DMS79 treated with DMSO at 0.1 percent for 48 hours (cell line): ENCODE measurements around the gene OR14J1.
"Not testable (repeated sequence)": the region's sequence is repeated elsewhere in the genome, so short reads cannot be mapped to it uniquely, and the experiment has no call there.

Experiments
- DNase-seq: peaks from one replicate; lab custom pipeline; 2025; lab: John Stamatoyannopoulos, UW

The OR14J1 gene

DNA sequence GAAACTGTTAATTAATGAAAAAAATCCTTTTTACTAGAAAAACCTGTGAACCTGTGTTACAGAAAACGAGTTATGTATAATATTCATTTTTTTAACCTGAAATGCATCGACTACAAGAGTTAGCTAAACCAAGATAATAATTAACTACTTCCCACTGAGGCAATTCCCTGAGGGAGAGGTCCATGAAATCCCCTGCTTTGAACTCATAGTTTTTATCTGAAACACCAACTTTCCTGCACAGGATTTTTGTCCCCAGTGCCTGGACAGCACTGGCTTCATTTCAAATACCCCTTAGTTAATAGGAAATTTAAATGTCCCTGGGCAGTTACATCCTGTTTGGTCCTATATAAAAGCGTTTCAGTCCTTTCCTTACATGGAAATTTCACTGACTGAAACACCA is at the start of gene OR14J1:
Gene OR14J1, plus strand, starts transcription at position 386 of the 400 bp plus-strand sequence. CDS start 4,989 bp downstream, outside the sequence.
- DNase-seq: no peak

DNA sequence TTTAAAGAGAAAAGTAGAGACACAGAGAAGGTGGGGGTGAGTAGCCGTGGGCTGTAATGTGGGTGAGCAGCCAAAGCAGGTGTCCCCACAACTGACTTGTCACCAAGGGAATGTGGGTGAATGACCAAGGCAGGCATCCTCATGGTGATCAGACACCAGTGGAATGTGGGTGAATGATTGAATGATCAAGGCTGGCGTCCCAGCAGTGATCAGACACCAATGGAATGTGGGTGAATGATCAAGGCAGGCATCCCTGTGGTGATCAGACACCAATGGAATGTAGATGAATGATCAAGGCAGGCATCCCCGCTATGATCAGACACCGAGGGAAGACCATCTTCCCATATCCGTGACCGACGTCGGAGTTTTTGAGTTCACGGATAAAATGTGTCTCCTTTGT is 49.8 kb upstream of the OR14J1 start:
- DNase-seq: no peak

GRCh38 chr6:29255530-29255929 is 46.0 kb upstream of the OR14J1 start:
- no peak for DNase-seq

DNA sequence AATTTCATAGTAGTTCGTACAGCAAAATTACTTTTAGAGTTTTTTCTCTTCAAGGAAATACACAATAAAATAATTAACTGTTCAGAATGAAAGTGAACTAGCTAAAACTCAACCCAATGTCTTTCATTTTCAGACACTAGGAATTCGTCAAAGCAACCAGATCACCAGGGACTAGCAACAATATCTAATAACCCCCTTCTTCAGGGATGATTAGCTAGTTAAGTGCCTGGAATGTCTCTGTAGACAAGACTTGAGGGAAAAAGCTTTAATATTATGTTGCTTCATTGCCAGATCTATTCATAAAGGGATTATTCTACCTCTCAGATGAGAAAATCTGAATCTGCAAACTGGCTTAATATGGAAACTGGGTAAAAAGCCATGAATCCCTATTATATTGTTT is 41.8 kb upstream of the OR14J1 start:
- no peak for DNase-seq

- no peak for DNase-seq
Observed at GRCh38 chr6:29263001-29263400, 38.5 kb upstream of the OR14J1 start.

GRCh38 chr6:29294499-29294914 is 7.0 kb upstream of the OR14J1 start:
- no peak for DNase-seq

- no peak for DNase-seq
Observed at GRCh38 chr6:29295181-29295585, 6.3 kb upstream of the OR14J1 start.

- no peak for DNase-seq
Observed at GRCh38 chr6:29295623-29296022, 5.9 kb upstream of the OR14J1 start.

GRCh38 chr6:29319931-29320330 is 18.4 kb downstream of the OR14J1 start:
- DNase-seq: no peak

GRCh38 chr6:29323332-29323731 is 21.8 kb downstream of the OR14J1 start:
- not testable (repeated sequence) for DNase-seq

GRCh38 chr6:29325777-29326176 is 24.3 kb downstream of the OR14J1 start:
- DNase-seq: no peak

GRCh38 chr6:29332676-29333075 is 31.2 kb downstream of the OR14J1 start:
- DNase-seq: no peak

GRCh38 chr6:29336269-29336668 is 34.8 kb downstream of the OR14J1 start:
- no peak for DNase-seq

DNA sequence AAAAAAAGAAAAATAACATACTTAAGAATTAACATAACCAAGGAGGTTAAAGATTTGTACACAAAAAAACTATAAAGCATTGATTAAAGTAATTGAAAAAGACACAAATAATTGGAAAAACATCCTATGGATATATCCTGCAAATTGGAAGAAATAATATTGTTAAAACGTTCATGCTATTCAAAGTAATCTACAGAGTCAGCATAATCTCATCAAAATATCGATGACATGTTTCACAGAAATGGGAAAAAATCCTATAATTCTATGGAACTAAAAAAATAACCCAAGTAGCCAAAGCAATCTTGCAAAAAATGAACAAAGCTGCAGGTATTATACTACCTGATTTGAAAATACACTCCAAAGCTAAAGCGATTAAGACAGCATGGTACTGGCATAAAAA is 43.9 kb downstream of the OR14J1 start:
- no peak for DNase-seq

DNA sequence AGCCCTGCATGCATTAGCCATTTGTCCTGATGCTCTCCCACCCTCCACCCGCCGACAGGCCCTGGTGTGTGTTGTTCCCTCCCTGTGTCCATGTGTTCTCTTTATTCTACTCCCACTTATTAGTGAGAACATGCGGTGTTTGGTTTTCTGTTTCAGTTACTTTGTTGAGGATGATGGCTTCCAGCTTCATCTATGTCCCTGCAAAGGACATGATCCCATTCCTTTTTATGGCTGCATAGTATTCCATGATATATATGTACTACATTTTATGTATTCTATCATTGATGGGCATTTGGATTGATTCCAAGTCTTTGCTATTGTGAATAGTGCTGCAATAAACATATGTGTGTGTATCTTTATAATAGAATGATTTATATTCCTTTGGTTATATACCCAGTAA is 47.8 kb downstream of the OR14J1 start:
- DNase-seq: not testable (repeated sequence)

DNA sequence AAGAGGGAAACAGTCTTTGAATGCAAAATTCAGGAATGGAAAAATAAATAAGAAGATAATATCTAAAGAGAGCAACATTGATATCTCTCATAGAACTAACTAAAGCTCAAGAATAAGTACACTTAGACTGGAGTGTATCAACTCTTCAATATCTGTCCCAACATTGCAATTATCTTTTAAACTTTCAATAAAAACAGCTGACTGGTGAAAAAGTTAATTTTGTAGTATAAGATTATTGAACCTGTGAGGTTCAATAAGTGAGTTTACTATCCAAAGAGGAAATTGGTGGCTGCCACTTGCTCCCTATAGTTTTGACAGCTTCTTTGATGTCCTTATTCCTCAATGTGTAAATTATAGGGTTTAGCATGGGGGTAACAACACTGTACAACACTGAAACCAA is 53.5 kb downstream of the OR14J1 start:
- DNase-seq: no peak

- DNase-seq: no peak
Observed at GRCh38 chr6:29355603-29356002, 54.1 kb downstream of the OR14J1 start.
